SK-N-SH (cell line): Measurements from ENCODE around the gene RAB3IL1.

Experiments
- CTCF ChIP-seq: fragments of 200-600 bp; sonication (generic); IDR thresholded peaks from 2 replicates; pipeline ENCODE4 v1.6.1; 2017; ENCODE audit warnings: antibody characterized with exemption, mild to moderate bottlenecking, moderate library complexity
- GABPA ChIP-seq: IDR thresholded peaks from 2 replicates; pipeline ENCODE4 v1.4.0; 2012; ENCODE audit warnings: low read depth, mild to moderate bottlenecking
- REST ChIP-seq: IDR thresholded peaks from 2 replicates; pipeline ENCODE4 v1.6.1; 2012; ENCODE audit warnings: mild to moderate bottlenecking, low read depth, low read length, moderate library complexity

DNA sequence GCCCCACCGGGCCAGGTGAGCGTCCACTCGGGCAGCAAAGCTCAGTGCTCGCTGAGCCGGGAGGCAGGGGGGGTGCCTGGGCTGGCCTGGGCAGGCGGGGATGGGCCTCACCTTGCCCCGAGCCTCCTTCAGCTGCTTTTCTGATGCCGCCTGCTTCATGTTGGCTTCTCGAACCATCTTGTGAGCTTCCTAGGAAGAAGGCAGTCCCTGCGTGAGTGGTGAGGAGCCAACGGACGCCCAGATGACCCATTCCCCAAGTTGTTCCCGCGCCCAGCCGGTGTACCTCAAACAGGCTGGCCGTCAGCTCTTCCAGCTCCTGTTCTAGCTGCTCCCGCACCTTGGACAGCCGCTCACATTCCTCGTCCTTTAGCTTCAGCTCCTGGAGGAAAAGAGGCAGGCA lies 10.1 kb downstream of the RAB3IL1 start:
- no peak for TF ChIP-seq CTCF
- no peak for TF ChIP-seq GABPA
- TF ChIP-seq REST = no peak
